SIG-M5 treated with dmso at 0.1 percent for 504 hours (cell line): ENCODE measurements around the gene PDSS2.
"Not testable (repeated sequence)": the region's sequence is repeated elsewhere in the genome, so short reads cannot be mapped to it uniquely, and the experiment has no call there.

Experiments
- DNase-seq: peaks from one replicate; lab custom pipeline; 2025; ENCODE audit not compliant: unreplicated experiment; lab: John Stamatoyannopoulos, UW

PDSS2 gene

DNA sequence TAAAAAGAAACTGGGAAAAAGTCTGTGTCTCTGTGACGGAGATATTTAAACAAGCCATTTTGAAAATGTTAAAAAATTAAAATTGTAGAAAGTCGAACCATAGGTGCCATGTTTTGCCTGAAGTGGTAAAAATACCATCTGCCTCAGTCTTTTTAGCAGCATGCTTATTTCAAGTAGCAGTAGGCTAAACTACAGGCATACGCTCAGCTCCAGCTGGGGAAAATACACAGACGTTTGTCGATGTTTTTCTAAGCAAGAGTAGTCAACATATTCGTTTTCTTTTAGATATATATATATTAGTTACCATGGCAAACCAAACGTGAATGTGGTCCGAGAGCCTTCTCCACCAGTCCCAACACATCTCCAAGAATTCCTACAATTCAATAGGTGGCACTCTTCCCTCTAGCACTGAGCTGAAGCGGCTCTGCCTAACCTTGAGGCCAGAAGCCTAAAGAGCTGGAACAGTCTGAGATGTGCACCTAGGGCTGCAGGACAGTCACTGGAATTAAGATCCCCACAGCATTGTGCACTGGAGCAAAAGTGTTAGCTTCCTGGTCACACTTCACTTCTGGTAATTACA lies 273.9 kb downstream of the PDSS2 start:
- DNase-seq, result peak; percentile 6

DNA sequence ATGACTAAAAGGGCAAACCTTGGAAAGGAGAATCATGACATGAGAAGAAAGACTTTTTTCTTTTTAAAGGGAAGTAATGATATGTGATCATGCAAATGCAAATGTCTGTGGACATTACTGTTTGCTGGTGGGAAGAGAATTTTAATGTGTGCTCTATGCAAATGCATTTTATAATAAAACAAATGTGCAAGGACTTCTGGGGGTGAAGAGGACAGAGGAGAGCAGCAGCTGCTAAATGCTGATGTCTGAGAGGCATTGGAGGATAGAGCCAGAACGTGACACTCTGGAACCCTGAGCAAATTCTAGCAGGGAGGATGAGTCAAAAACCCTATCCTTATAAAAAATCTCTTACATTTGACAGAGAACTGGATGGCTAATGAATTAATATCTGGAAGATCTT lies 274.9 kb downstream of the PDSS2 start:
- DNase-seq, result no peak

DNA sequence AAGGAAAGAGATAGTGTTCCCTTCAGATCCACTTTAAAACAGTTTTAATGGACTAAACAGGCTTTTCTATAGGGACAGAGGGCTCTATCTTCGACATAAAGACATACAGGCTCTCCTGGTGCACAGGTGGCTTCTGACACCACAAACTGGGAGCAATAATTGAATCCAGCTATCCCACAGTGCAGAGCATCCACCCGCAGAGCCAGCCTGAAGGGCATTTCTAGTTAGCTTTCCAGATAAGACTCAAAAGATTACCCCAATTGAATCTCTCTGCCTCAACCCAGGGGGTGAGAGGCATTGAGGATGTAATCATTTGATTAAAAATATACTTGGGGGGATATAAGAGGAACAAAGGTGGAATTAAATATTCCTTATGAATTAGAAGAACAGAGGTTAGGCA lies 279.3 kb downstream of the PDSS2 start:
- DNase-seq, result no peak

DNA sequence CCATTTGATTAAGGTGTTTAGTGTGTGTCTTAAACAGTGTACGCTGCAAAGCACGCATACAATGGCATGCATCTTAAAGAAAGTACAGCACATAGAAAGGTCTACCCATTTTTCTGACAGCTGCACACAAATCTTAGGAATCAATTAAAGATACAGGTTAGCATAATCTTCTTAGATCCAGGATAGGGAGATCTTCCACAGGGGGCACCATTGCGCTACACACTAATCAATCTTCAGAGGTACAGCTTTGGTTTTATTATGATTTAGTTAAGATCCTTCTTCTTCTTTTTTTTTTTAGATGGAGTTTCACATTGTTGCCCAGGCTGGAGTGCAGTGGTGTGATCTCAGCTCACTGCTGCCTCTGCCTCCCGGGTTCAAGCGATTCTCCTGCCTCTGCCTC lies 280.4 kb downstream of the PDSS2 start:
- DNase-seq, result peak; percentile 4

DNA sequence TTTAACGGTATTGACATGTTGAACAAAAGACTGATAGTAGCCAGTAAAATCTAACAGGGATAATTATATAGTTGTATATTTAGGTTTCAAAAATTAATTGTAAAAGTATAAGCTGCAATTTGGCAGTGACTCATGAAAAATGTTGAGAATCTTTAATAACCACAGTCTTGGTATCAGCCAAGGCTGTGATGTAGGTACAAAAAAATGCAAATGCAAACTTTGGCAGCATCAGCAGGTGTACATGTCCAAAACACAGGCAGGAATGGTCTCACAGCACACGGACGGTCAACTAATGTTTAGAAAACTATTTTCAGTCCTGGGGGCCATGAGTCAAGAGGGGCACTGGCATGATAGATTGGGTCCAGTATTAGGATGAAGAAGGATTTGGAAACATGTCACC lies 285.6 kb downstream of the PDSS2 start:
- DNase-seq, result no peak

DNA sequence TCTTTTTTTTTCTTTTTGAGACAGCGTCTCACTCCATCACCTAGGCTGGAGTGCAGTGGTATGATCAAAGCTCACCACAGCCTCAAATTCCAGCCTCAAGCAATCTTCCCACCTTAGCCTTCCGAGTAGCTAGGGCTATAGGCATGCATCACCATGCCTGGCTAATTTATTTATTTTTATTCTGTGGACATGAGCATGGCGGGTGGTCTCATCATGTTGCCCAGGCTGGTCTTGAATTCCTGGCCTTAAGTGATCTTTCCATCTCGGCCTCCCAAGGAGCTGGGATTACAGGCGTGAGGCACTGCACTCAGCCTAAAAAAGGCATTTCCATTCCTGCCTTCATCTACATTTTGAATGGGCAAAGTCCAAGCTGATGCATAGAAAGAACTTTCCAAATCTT lies 287.9 kb downstream of the PDSS2 start:
- DNase-seq, result no peak

GRCh38 chr6:107164299-107164698 lies 295.1 kb downstream of the PDSS2 start:
- not testable (repeated sequence) for DNase-seq

GRCh38 chr6:107161521-107161920 lies 297.8 kb downstream of the PDSS2 start:
- DNase-seq, result no peak

DNA sequence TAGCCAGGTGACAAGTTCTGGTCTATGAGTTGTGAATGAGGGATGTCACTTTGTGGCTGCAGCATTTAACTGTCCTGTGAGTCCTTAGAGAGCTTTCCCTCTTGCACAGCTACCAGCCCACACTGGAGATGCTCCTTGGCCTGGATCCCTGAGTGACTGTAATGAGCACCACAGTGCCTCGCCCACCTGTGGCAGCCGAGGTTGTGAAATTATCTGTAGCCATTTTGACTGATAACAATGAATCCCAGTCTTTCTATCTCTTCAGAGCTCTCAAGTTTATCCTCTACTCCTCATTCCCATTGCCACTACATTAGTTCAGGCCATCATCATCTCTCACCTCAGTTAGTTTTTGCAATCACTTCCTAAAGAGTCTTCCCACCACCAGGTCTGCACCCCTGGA lies 302.7 kb downstream of the PDSS2 start:
- DNase-seq, result no peak

DNA sequence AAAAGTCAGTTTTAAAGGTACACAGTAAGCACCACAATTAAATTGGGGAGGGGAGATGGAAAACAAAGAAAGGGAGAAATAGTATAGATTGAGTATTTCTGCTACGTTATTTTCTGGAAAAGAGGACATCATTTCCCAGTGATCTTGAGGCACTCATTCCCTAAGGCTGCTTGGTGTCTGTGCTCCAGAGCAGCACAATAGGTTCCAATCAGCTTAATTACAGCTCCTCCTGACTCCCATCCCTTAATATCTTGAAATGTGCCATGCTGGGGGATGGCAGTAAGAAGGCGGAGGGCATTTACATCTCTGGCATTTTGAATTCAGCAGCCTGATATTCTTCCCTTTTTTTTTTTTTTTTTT lies 304.6 kb downstream of the PDSS2 start:
- no peak for DNase-seq

GRCh38 chr6:107154131-107154800 lies 305.1 kb downstream of the PDSS2 start:
- no peak for DNase-seq

- no peak for DNase-seq
These were observed 306.5 kb downstream of the PDSS2 start for GRCh38 chr6:107152638-107153430.

- no peak for DNase-seq
These were observed 314.7 kb downstream of the PDSS2 start for GRCh38 chr6:107144666-107145065.

DNA sequence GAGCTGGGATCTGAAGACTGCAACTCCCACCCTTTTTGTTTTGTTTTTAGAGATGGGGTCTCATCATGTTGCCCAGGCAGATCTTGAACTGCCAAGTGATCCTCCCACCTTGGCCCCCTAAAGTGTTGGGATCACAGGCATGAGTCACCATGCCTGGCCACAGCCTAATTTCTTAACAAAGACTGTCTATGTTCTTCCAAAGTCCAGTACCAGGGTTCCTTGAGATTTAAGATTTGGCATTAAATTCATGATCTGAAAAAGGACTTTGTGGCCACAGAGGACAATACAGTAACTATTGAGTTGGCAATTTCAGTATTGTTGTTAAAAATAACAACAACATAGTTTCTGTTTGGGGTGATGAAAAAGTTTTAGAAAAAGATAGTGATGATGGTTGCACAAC lies 315.4 kb downstream of the PDSS2 start:
- DNase-seq, result no peak

GRCh38 chr6:107140581-107140980 lies 318.8 kb downstream of the PDSS2 start:
- DNase-seq, result no peak

DNA sequence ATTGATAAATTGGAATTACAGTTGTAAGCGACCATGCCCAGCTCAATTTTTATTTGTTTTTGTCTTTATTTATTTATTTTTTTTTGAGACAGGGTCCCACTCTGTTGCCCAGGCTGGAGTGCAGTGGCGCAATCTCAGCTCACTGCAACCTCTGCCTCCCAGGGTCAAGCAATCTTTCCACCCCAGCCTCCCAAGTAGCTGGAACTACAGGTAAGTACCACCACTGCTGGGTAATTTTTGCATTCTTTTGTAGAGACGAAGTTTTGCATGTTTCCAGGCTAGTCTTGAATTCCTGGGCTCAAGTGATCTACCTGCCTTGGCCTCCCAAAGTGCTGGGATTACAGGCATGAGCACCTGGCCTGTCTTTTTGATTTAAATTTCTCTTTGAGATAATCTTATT lies 323.0 kb downstream of the PDSS2 start:
- not testable (repeated sequence) for DNase-seq

GRCh38 chr6:107135048-107135680 lies 324.2 kb downstream of the PDSS2 start:
- DNase-seq, result not testable (repeated sequence)

- no peak for DNase-seq
These were observed 326.9 kb downstream of the PDSS2 start for GRCh38 chr6:107132330-107132954.

GRCh38 chr6:107129370-107129925 lies 329.9 kb downstream of the PDSS2 start:
- DNase-seq, result no peak

- no peak for DNase-seq
These were observed 330.8 kb downstream of the PDSS2 start for GRCh38 chr6:107128577-107128976.

DNA sequence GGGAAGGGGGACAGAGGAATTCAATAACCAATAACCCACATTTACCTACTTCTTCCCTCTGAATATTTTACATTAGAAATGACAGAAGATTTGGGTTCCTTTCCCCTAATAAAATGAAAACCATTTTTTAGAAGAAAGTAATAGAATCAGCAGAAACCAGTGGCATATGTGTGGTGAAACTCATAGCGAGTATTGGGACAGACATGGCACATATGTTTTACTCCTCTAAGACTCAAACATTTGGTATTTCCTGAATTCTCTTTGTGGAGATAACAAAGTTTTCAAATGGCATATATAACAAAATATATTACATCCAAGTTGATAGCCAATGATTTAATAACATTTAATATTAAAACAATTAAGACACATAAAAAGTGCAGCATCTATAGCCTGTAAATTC lies 331.2 kb downstream of the PDSS2 start:
- no peak for DNase-seq
